Smooth muscle cell (in vitro differentiated cells): ENCODE measurements around the gene ZBTB21. TPM values are rescaled to one million over a fixed set of nuclear protein-coding genes. Genes with fewer than 3 reads are reported as not detected.

Experiments used
- DNase-seq: peaks from one replicate; lab custom pipeline; 2025; ENCODE audit not compliant: unreplicated experiment; lab: John Stamatoyannopoulos, UW
- H2AFZ ChIP-seq: fragments of 200-600 bp; sonication (generic); 2 replicates; pipeline ENCODE4 v1.6.0; 2016; ENCODE audit warnings: antibody characterized with exemption, low read depth, mild to moderate bottlenecking
- H3F3A ChIP-seq: fragments of 200-600 bp; sonication (generic); 2 replicates; pipeline ENCODE4 v1.6.0; 2017; ENCODE audit warnings: antibody characterized with exemption, low read depth
- H3K27ac ChIP-seq: fragments of 200-600 bp; sonication (generic); 2 replicates; pipeline ENCODE4 v1.5.1; 2016; ENCODE audit warnings: low read depth, mild to moderate bottlenecking
- H3K27me3 ChIP-seq: fragments of 200-600 bp; sonication (generic); 2 replicates; pipeline ENCODE4 v1.6.1; 2016; ENCODE audit warnings: low read depth, mild to moderate bottlenecking
- H3K36me3 ChIP-seq: fragments of 200-600 bp; sonication (generic); 2 replicates; pipeline ENCODE4 v1.5.1; 2016; ENCODE audit warnings: low read depth
- H3K4me1 ChIP-seq: fragments of 200-600 bp; sonication (generic); 2 replicates; pipeline ENCODE4 v1.5.1; 2016; ENCODE audit warnings: low read depth
- H3K4me2 ChIP-seq: fragments of 200-600 bp; sonication (generic); 2 replicates; pipeline ENCODE4 v1.6.0; 2016; ENCODE audit warnings: mild to moderate bottlenecking
- H3K4me3 ChIP-seq: fragments of 200-600 bp; sonication (generic); 2 replicates; pipeline ENCODE4 v1.5.1; 2016; ENCODE audit warnings: mild to moderate bottlenecking
- H3K79me2 ChIP-seq: fragments of 200-600 bp; sonication (generic); 2 replicates; pipeline ENCODE4 v1.6.0; 2016; ENCODE audit warnings: low read depth, mild to moderate bottlenecking
- H3K9ac ChIP-seq: fragments of 200-600 bp; sonication (generic); 2 replicates; pipeline ENCODE4 v1.6.0; 2016; ENCODE audit warnings: low read depth
- H3K9me3 ChIP-seq: fragments of 200-600 bp; sonication (generic); replicated peaks from 2 replicates; pipeline ENCODE4 v1.5.1; 2016; ENCODE audit warnings: low read depth
- H4K20me1 ChIP-seq: fragments of 200-600 bp; sonication (generic); 2 replicates; pipeline ENCODE4 v1.6.0; 2016; ENCODE audit warnings: low read depth
- WGBS: methylation state at CpG from one replicate; pipeline ENCODE4 v1.1.7; 2016; ENCODE audit warnings: low lambda C conversion rate; 5-methylcytosine and 5-hydroxymethylcytosine counted together
- polyA plus RNA-seq: library from polyadenylated mRNA; unstranded; fragments of >200 nt; fragmentation: Nextera tagmentation; extraction: Ambion mirVana; gene quantifications from 2 replicates; pipeline ENCODE4 v1.2.1, GENCODE V29; 2016
- total RNA-seq: library from RNA; depleted of rRNA; stranded (reverse); fragments of >200 nt; gene quantifications from 2 replicates; pipeline ENCODE4 v1.2.3, GENCODE V29; 2014
- TF ChIP-seq, protein P1 (sequence below): fragments of 200-600 bp; sonication (generic); IDR thresholded peaks from 2 replicates; pipeline ENCODE4 v1.5.1; 2017; ENCODE audit warnings: borderline replicate concordance, mild to moderate bottlenecking, antibody characterized with exemption; ENCODE audit not compliant: insufficient read depth, poor library complexity, severe bottlenecking

The ZBTB21 gene
- total and polyA plus RNA-seq, 2 experiments from 2014 or later, result 6.2 to 24.1 TPM

DNA sequence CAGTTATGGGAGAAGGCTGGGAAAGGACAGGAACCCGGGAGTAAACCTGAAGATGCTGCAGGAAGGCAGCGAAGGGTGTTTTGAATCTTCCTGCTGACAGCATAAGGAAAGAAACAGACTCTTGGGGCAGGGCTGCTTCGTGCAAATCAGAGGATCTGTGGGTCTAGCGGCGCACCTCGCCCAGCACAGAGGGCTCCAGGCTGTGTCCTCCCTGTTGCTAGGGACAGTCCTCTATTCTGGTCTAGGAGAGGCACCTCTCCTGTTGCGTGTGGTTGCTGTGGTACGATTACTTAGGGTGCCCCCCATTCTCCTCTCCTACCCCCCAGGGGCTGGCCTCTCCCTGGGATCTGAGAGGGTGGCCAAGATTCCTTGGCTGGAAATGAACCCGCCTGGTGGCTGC is 67.7 kb downstream of the ZBTB21 start:
- H3K79me2 ChIP-seq, result no peaks in the 10 kb centered on the region
- H3K9ac ChIP-seq, result no peak overlapping the region
- DNase-seq, result no peak
- H2AFZ ChIP-seq, result no peak overlapping the region
- TF ChIP-seq, protein P1, sequence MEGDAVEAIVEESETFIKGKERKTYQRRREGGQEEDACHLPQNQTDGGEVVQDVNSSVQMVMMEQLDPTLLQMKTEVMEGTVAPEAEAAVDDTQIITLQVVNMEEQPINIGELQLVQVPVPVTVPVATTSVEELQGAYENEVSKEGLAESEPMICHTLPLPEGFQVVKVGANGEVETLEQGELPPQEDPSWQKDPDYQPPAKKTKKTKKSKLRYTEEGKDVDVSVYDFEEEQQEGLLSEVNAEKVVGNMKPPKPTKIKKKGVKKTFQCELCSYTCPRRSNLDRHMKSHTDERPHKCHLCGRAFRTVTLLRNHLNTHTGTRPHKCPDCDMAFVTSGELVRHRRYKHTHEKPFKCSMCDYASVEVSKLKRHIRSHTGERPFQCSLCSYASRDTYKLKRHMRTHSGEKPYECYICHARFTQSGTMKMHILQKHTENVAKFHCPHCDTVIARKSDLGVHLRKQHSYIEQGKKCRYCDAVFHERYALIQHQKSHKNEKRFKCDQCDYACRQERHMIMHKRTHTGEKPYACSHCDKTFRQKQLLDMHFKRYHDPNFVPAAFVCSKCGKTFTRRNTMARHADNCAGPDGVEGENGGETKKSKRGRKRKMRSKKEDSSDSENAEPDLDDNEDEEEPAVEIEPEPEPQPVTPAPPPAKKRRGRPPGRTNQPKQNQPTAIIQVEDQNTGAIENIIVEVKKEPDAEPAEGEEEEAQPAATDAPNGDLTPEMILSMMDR, result no peak
- H3K4me1 ChIP-seq, result no peaks in the 10 kb centered on the region
- no peak overlapping the region for H3K4me2 ChIP-seq
- no peak overlapping the region for H3K4me3 ChIP-seq
- H3K27me3 ChIP-seq, result no peaks in the 10 kb centered on the region
- no peaks in the 10 kb centered on the region for H3F3A ChIP-seq
- H4K20me1 ChIP-seq, result peaks cover 5% of the 10 kb centered on the region
- H3K36me3 ChIP-seq, result no peaks in the 10 kb centered on the region
- no peak overlapping the region for H3K27ac ChIP-seq
- 96% methylated on average over 9 of the region's 9 CpGs for WGBS
- H3K9me3 ChIP-seq, result no peaks in the 10 kb centered on the region

DNA sequence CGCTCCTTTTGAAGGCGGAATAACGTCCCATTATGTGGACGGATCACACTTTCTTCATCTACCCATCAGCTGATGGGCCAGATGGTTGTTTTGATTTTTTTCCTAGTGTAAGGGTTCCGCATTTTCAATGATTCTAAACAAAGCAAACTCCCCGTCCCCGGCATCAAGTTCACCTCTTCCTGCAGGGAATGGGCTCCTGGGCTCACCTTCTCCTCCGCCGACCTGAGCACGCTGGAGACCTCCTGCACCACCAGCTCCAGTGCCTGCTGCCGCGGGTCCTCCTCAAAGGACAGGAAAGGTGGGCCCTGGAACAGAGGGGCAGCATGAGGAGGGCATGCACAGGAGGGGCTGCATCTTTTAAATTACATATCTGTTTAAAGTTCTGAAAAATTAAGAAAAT is 68.2 kb downstream of the ZBTB21 start:
- Histone ChIP-seq H3K9ac (no peak overlapping the region), H3K36me3 (no peaks in the 10 kb centered on the region), H3K4me2 (no peak overlapping the region), H4K20me1 (peaks cover 5% of the 10 kb centered on the region), H3K79me2 (no peaks in the 10 kb centered on the region), H3K27me3 (no peaks in the 10 kb centered on the region), H3K4me3 (no peak overlapping the region), H2AFZ (no peak overlapping the region), H3K9me3 (no peaks in the 10 kb centered on the region), H3K27ac (no peak overlapping the region), H3F3A (no peaks in the 10 kb centered on the region), H3K4me1 (no peaks in the 10 kb centered on the region)
- 96% methylated on average over 12 of the region's 12 CpGs for WGBS
- TF ChIP-seq, protein P1, result no peak
- no peak for DNase-seq

DNA sequence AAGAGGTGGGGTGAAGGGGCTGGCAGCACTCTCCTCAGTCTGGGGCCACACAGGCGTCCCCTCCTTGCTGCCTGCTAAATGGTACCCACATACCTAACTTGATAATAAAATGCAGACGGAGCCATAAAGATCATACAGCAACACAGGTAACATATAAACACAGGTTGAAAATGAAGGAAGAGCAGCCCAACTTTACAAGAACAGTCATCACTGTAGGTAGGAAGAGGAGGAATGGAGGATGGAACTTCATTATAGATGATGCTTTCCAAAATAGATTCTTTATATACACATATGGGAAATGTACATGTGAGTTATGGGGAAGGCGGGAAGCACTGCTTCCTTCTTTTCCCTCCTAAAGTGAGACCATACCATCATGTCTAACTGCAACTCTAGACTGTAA is 69.7 kb downstream of the ZBTB21 start:
- 100% methylated on average over 3 of the region's 3 CpGs for WGBS
- DNase-seq, result no peak
- H3K27me3 ChIP-seq, result no peaks in the 10 kb centered on the region

DNA sequence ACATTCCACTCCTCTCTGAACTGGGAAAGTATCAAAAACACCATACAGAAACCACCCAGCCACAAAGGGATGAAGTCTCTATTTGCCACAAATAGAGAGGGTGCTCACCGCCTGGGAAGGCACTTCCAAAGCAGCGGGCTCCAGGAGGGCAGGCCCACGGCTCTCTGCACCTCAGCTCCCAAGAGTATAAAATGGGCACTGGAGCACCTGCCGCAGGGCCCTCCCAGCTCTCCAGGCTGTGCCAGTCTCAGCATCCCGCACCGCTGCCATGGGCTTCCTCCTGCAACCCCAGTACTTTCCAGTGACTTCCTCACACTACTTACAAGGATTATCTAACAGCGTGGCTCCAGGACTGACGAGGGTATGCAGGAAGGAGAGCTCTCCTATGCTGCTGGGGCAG is 70.8 kb downstream of the ZBTB21 start:
- H3K36me3 ChIP-seq, result no peaks in the 10 kb centered on the region
- DNase-seq, result no peak
- WGBS, result 88% methylated on average over 8 of the region's 8 CpGs

More for the DNA sequence above, 69.7 kb downstream of the ZBTB21 start:
- no peaks in the 10 kb centered on the region for H3K9me3 ChIP-seq
- H3K36me3 ChIP-seq, result no peaks in the 10 kb centered on the region
- H3K79me2 ChIP-seq, result no peaks in the 10 kb centered on the region
- H3K4me3 ChIP-seq, result no peak overlapping the region
- H3K27ac ChIP-seq, result no peak overlapping the region
- H3F3A ChIP-seq, result no peaks in the 10 kb centered on the region
- H2AFZ ChIP-seq, result no peak overlapping the region
- H3K9ac ChIP-seq, result no peak overlapping the region
- no peaks in the 10 kb centered on the region for H4K20me1 ChIP-seq
- H3K4me2 ChIP-seq, result no peak overlapping the region
- TF ChIP-seq, protein P1, result no peak
- no peaks in the 10 kb centered on the region for H3K4me1 ChIP-seq

More for the DNA sequence above, 70.8 kb downstream of the ZBTB21 start:
- H3K4me2 ChIP-seq, result no peak overlapping the region
- H3K27ac ChIP-seq, result no peak overlapping the region
- H3K4me3 ChIP-seq, result no peak overlapping the region
- H4K20me1 ChIP-seq, result no peaks in the 10 kb centered on the region
- TF ChIP-seq, protein P1, result no peak
- H3K27me3 ChIP-seq, result no peaks in the 10 kb centered on the region
- H3K9ac ChIP-seq, result no peak overlapping the region
- H3K4me1 ChIP-seq, result no peaks in the 10 kb centered on the region
- no peaks in the 10 kb centered on the region for H3K79me2 ChIP-seq
- H3F3A ChIP-seq, result no peaks in the 10 kb centered on the region
- no peaks in the 10 kb centered on the region for H3K9me3 ChIP-seq
- no peak overlapping the region for H2AFZ ChIP-seq

Other genes with a start within 250 kb of the ZBTB21 start
- gene RIPK4, start 243.3 kb downstream of the ZBTB21 start, total RNA-seq, result 2.6 and 3.7 TPM in 2 replicates
- gene RIPK4, start 243.3 kb downstream of the ZBTB21 start, polyA plus RNA-seq, result 1.1 and 7.4 TPM in 2 replicates
- 5.4 and 6.8 TPM in 2 replicates for gene PRDM15, start 131.0 kb downstream of the ZBTB21 start, total RNA-seq
- 2.0 and 5.9 TPM in 2 replicates for gene PRDM15, start 131.0 kb downstream of the ZBTB21 start, polyA plus RNA-seq
- gene C2CD2, start 56.3 kb downstream of the ZBTB21 start, total RNA-seq, result 6.1 and 6.2 TPM in 2 replicates
- gene C2CD2, start 56.3 kb downstream of the ZBTB21 start, polyA plus RNA-seq, result 3.4 and 4.2 TPM in 2 replicates
- not detected in 2 replicates for gene UMODL1, start 61.0 kb upstream of the ZBTB21 start, total RNA-seq
- 0.14 TPM in 1 of 2 replicates, not detected in the other for gene UMODL1, start 61.0 kb upstream of the ZBTB21 start, polyA plus RNA-seq
- gene ABCG1, start 208.8 kb upstream of the ZBTB21 start, total RNA-seq, result 1.7 and 2.9 TPM in 2 replicates
- gene ABCG1, start 208.8 kb upstream of the ZBTB21 start, polyA plus RNA-seq, result 0.55 and 1.1 TPM in 2 replicates